ENCODE results near the gene GRK5.

DNA sequence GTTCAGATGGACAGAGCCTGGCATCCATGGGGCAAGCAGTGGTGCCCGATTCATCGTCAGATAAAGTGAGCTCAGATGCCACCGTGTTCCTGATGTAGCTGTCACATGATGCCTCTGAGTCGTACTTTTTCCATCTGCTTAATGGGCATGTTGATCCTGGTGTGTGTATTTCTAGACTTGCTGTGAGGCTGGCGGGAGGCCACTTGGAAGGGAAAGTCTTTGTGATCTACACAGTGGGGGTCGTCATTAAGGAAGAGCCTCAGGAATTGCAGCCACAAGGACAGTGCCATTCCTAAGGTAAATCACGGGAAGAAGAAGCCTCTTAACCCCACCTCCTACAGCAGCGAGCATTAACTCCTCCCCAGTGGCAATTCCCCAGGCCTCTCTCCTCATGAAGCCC, 272.2 kb downstream of the GRK5 start:
- TF ChIP-seq, protein P1, sequence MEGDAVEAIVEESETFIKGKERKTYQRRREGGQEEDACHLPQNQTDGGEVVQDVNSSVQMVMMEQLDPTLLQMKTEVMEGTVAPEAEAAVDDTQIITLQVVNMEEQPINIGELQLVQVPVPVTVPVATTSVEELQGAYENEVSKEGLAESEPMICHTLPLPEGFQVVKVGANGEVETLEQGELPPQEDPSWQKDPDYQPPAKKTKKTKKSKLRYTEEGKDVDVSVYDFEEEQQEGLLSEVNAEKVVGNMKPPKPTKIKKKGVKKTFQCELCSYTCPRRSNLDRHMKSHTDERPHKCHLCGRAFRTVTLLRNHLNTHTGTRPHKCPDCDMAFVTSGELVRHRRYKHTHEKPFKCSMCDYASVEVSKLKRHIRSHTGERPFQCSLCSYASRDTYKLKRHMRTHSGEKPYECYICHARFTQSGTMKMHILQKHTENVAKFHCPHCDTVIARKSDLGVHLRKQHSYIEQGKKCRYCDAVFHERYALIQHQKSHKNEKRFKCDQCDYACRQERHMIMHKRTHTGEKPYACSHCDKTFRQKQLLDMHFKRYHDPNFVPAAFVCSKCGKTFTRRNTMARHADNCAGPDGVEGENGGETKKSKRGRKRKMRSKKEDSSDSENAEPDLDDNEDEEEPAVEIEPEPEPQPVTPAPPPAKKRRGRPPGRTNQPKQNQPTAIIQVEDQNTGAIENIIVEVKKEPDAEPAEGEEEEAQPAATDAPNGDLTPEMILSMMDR (conservative IDR thresholded peaks at IDR 0.05; ENCODE audit: low read length), result no peak
- TF ChIP-seq EZH2phosphoT487 (IDR thresholded peaks at IDR 0.05; ENCODE audit: borderline replicate concordance), result no peak

Data from Loucy (cell line).